ENCODE measurements around the gene MYLK.

- TF ChIP-seq CTCF (IDR thresholded peaks at IDR 0.05) (no peak), POLR2A (IDR thresholded peaks at IDR 0.05) (no peak)
Observed at GRCh38 chr3:123725652-123726400, 158.3 kb downstream of the MYLK start.
